ENCODE results near the gene PAAF1.

DNA sequence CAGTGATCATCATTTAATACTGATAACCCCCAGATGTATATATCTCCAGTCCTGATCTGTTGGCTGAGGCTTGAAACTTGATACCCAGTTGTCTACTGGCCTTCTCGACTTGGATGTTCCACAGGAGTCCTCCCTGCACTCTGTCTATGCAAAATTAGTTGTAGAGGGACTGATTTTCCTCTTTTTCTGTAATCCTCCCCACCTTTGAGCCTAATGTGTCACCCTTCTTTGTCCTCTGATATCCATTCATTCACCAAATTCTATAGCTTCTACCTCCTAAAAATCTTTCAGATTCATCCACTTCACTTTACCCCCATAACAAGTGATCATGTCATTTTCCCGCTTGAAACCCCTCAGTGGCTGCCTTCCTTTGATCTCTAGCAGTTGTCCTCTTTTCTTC is 16.6 kb upstream of the PAAF1 start:
- no peak for TF ChIP-seq CTCF (IDR thresholded peaks at IDR 0.05)
- no peak for TF ChIP-seq POLR2A (IDR thresholded peaks at IDR 0.05)
